DOHH2 (cell line): ENCODE results near the gene HLCS.

Experiments used
- CTCF ChIP-seq: fragments of 200-600 bp; sonication (generic); IDR thresholded peaks from one replicate; pipeline ENCODE4 v1.5.1; 2014; ENCODE audit warnings: antibody characterized with exemption, mild to moderate bottlenecking, low read depth, low read length; ENCODE audit not compliant: poor library complexity, severe bottlenecking
- EZH2phosphoT487 ChIP-seq: fragments of 200-600 bp; sonication (generic); IDR thresholded peaks from 2 replicates; pipeline ENCODE4 v1.6.1; 2017; ENCODE audit warnings: borderline replicate concordance, mild to moderate bottlenecking, antibody characterized with exemption, low read length, moderate library complexity, mixed read lengths

- TF ChIP-seq CTCF, result no peak
- TF ChIP-seq EZH2phosphoT487, result no peak
These were observed 43.2 kb downstream of the HLCS start for GRCh38 chr21:36923270-36923669.
